Activated effector memory CD4-positive, alpha-beta T cell treated with Interleukin-2 at 50 U/mL for 16 hours (primary cell): ENCODE results near the gene CSPG4.
"Not testable (repeated sequence)": the region's sequence is repeated elsewhere in the genome, so short reads cannot be mapped to it uniquely, and the experiment has no call there.

ENCODE experiments used
- DNase-seq: peaks from one replicate; pipeline ENCODE4 v3.0.0-alpha.2; 2020

CSPG4 gene

GRCh38 chr15:75723847-75724660, 11.4 kb upstream of the CSPG4 start:
- DNase-seq: no peak

GRCh38 chr15:75723171-75723846, 10.7 kb upstream of the CSPG4 start:
- DNase-seq: no peak

GRCh38 chr15:75721923-75722870, 9.5 kb upstream of the CSPG4 start:
- DNase-seq: no peak

- no peak for DNase-seq
Measured at GRCh38 chr15:75721480-75721922, 8.9 kb upstream of the CSPG4 start.

- DNase-seq: no peak
Measured at GRCh38 chr15:75720787-75721479, 8.3 kb upstream of the CSPG4 start.

GRCh38 chr15:75720297-75720696, 7.6 kb upstream of the CSPG4 start:
- DNase-seq: no peak

- DNase-seq: no peak
Measured at GRCh38 chr15:75718328-75718727, 5.7 kb upstream of the CSPG4 start.

- not testable (repeated sequence) for DNase-seq
Measured at GRCh38 chr15:75717001-75717400, 4.4 kb upstream of the CSPG4 start.

- DNase-seq: not testable (repeated sequence)
Measured at GRCh38 chr15:75716249-75716950, 3.8 kb upstream of the CSPG4 start.

GRCh38 chr15:75715312-75715832, 2.7 kb upstream of the CSPG4 start:
- DNase-seq: not testable (repeated sequence)

GRCh38 chr15:75714195-75714594, 1.5 kb upstream of the CSPG4 start:
- no peak for DNase-seq

- DNase-seq: no peak
Measured at GRCh38 chr15:75713338-75713895, 769 bp upstream of the CSPG4 start.

- DNase-seq: not testable (repeated sequence)
Measured at GRCh38 chr15:75711495-75711894, 1.2 kb downstream of the CSPG4 start.

- not testable (repeated sequence) for DNase-seq
Measured at GRCh38 chr15:75710874-75711273, 1.8 kb downstream of the CSPG4 start.

- not testable (repeated sequence) for DNase-seq
Measured at GRCh38 chr15:75709458-75709857, 3.2 kb downstream of the CSPG4 start.

GRCh38 chr15:75706682-75706954, 6.0 kb downstream of the CSPG4 start:
- no peak for DNase-seq

GRCh38 chr15:75705854-75706681, 6.6 kb downstream of the CSPG4 start:
- no peak for DNase-seq

- DNase-seq: not testable (repeated sequence)
Measured at GRCh38 chr15:75705375-75705774, 7.3 kb downstream of the CSPG4 start.

GRCh38 chr15:75704618-75705017, 8.0 kb downstream of the CSPG4 start:
- DNase-seq: no peak

- DNase-seq: no peak
Measured at GRCh38 chr15:75704263-75704615, 8.4 kb downstream of the CSPG4 start.
